ENCODE data around the gene PALM2AKAP2. TPM values are rescaled to one million over a fixed set of nuclear protein-coding genes. Genes with fewer than 3 reads are reported as not detected.

PALM2AKAP2 gene
- total and polyA plus RNA-seq, 2 experiments from 2014 or later, result 2.5 to 7.9 TPM

GRCh38 chr9:109733690-109734089 is 46.3 kb upstream of the PALM2AKAP2 start (continued):
- no peak for TF ChIP-seq REST (IDR thresholded peaks at IDR 0.05; ENCODE audit: unreplicated experiment)
- TF ChIP-seq CREB1 (CRISPR knock-in tag; IDR thresholded peaks at IDR 0.05; ENCODE audit: low read depth), result no peak
- TF ChIP-seq ETS1 (IDR thresholded peaks at IDR 0.05), result no peak
- no peak for TF ChIP-seq JUNB (IDR thresholded peaks at IDR 0.05; ENCODE audit: unreplicated experiment)
- TF ChIP-seq POLR2AphosphoS5 (IDR thresholded peaks at IDR 0.05; ENCODE audit: low read depth), result no peak

- peaks cover 14% of the 10 kb centered on the region; the same call in 2 of the 3 replicates for H3K4me1 Mint-ChIP-seq
- H3K27me3 Mint-ChIP-seq (ENCODE audit: insufficient read depth, low read depth, poor library complexity), result peaks cover 9% of the 10 kb centered on the region
- Histone ChIP-seq H3F3A (replicated peaks; ENCODE audit: low read depth) (no peaks in the 10 kb centered on the region), H3K79me2 (replicated peaks; ENCODE audit: insufficient read depth) (no peaks in the 10 kb centered on the region), H3K36me3 (ENCODE audit: insufficient read depth) (no peaks in the 10 kb centered on the region), H2AFZ (no peak overlapping the region), H3K27ac (ENCODE audit: low read depth) (no peak overlapping the region), H3K4me2 (no peak overlapping the region), H3K27me3 (ENCODE audit: insufficient read depth) (no peaks in the 10 kb centered on the region), H3K9me2 (ENCODE audit: insufficient read depth) (peaks cover 20% of the 10 kb centered on the region; the same call in 1 of the 2 replicates), H4K20me1 (replicated peaks; ENCODE audit: insufficient read depth) (no peaks in the 10 kb centered on the region), H3K4me3 (no peak overlapping the region), H3K4me1 (ENCODE audit: insufficient read depth) (peaks cover 9% of the 10 kb centered on the region; the same call in 1 of the 2 replicates)
- ATAC-seq (no peak), DNase-seq (ENCODE audit: low spot score) (no peak)
- no peaks in the 10 kb centered on the region for H3K9me3 Mint-ChIP-seq
- H3K4me3 Mint-ChIP-seq, result no peak overlapping the region
- no peaks in the 10 kb centered on the region for H3K36me3 Mint-ChIP-seq (ENCODE audit: low read depth)
- H3K27ac Mint-ChIP-seq, result no peak overlapping the region
- TF ChIP-seq STAT1 (IDR thresholded peaks at IDR 0.05; ENCODE audit: unreplicated experiment) (no peak), JUNB (IDR thresholded peaks at IDR 0.05; ENCODE audit: unreplicated experiment) (no peak), EZH2 (IDR thresholded peaks at IDR 0.05; ENCODE audit: low read depth, unreplicated experiment) (no peak), ZNF114 (CRISPR knock-in tag; IDR thresholded peaks at IDR 0.05) (no peak), REST (IDR thresholded peaks at IDR 0.05; ENCODE audit: unreplicated experiment) (no peak), ZNF331 (CRISPR knock-in tag; IDR thresholded peaks at IDR 0.05; ENCODE audit: low read depth) (no peak), EZH2phosphoT487 (IDR thresholded peaks at IDR 0.05; ENCODE audit: unreplicated experiment) (no peak), ZNF462 (CRISPR knock-in tag; IDR thresholded peaks at IDR 0.05) (no peak), POLR2AphosphoS5 (IDR thresholded peaks at IDR 0.05; ENCODE audit: low read depth) (no peak)
Observed at GRCh38 chr9:109734814-109735213, 45.2 kb upstream of the PALM2AKAP2 start.

Data from GM23338 (cell line).